ENCODE data around the gene POSTN.
"Not testable (repeated sequence)": the region's sequence is repeated elsewhere in the genome, so short reads cannot be mapped to it uniquely, and the experiment has no call there.

Gene POSTN

GRCh38 chr13:37596805-37597204, 1.8 kb downstream of the POSTN start:
- DNase-seq: no peak

GRCh38 chr13:37595162-37595561, 3.4 kb downstream of the POSTN start:
- no peak for DNase-seq

DNA sequence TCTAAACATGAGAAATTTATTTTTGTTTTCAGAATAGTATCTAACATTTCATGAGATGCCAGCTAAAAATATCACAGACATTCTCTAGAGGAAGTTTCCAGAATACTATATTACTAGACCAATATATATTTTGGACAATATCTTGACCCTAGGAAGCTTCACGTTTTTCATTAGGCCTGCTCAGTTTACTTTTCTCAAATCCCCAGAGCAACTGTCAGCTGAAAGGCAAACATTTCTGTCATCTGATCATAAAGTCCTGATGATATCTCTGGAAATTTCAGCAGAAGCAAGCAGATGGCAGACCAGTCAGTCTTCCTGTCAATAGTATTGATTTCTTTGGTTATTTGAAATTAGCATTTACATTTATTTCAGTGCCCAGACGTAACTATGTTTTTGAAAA, 4.0 kb downstream of the POSTN start:
- no peak for DNase-seq

- not testable (repeated sequence) for DNase-seq
Observed at GRCh38 chr13:37589381-37589780, 9.2 kb downstream of the POSTN start.

GRCh38 chr13:37587236-37587635, 11.3 kb downstream of the POSTN start:
- no peak for DNase-seq

- no peak for DNase-seq
Observed at GRCh38 chr13:37586164-37586563, 12.4 kb downstream of the POSTN start.

DNA sequence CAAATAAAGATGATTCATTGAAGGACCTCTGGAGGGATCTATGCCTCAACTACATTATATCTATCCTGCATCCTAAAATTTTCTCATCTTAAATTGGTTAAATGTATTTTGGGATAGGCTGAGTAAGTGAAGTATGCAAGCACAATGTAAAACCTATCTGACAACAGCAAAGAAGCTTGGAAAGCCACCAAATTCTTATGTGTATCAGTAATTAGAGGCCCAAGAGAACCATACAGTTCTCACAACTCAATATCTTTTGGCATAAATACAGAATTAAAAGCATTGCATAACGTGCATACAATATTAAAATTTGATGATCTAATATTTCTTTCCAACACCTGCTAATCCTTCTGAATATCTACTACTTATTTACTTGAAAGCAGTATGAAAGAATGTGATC, 13.0 kb downstream of the POSTN start:
- DNase-seq: no peak

GRCh38 chr13:37576601-37577000, 22.0 kb downstream of the POSTN start:
- DNase-seq: no peak

DNA sequence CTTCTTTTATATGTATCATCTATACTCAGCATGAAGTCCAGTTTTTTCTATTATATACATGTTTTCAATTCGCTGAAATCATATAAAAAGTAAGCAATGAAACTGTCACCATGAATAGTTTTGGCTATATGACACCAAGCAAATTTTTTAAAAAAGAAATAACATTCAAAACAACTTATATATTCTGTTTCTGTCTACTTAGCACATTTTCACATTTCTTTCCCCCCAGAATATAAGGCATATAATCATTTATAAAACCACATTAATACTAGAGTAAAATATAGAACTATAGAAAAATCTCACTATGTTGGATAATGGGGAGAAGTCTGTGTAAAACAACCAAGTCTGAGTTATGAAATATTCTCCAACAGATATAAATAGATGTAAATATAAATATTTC, 33.1 kb downstream of the POSTN start:
- no peak for DNase-seq

DNA sequence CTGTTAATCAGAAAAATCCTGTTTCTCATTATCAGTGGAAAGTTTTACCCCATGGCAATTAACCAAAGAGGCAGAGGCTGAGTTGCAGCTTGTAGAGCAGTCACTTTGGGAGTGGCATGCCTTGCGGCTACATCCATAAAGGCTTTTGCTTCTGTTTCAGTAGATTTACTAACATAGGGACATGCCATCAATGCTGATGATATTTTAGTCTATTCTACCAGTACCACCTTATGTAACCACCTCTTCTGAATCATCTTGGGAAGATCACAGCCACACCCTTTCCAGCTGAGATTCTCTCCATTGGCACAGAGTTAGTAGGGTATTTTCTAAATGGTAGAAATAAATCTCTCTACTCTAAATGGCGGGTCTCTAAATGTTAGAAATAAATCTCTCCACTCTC, 37.5 kb downstream of the POSTN start:
- DNase-seq: no peak

DNA sequence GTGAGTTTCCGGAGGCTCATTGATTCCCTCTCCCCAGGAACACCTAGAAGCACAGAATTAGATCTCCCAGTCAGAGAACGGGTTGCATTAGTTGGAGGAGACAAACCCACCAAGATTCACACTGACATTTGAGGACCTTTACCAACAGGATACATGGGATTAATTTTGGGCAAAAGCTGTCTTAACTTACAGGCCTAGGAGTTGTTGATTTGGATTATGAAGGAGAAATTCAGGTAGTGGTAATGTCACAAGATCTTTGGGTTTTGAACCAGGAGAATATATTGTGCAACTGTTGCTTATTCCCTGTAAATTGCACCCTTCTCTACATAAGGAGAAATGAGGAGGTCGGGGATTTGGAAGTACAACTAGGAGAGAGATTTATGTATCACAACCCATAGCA, 38.0 kb downstream of the POSTN start:
- no peak for DNase-seq

- DNase-seq: not testable (repeated sequence)
Observed at GRCh38 chr13:37558766-37559165, 39.8 kb downstream of the POSTN start.

DNA sequence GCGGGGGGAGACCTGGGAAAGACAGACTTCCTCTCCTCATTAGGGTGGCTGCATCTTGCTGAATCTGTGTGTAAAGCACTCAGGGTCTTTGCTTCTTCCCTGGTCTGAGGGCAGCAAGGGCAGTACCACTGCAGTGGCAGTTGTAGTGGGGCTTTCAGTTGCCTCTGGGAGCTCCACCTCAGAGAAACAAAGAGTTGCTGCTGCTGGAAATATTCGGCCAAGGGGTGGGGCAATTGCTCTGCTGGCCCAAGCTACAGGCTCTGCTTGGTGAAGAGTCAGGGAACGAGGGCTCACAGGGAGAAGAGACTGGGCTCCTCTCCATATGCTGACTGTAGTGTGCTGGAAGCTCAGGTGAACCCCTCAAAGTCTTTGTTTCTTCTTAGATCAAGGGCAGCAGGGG, 52.5 kb downstream of the POSTN start:
- DNase-seq: no peak

- no peak for DNase-seq
Observed at GRCh38 chr13:37544995-37545394, 53.6 kb downstream of the POSTN start.

- no peak for DNase-seq
Observed at GRCh38 chr13:37539976-37540605, 58.5 kb downstream of the POSTN start.

- no peak for DNase-seq
Observed at GRCh38 chr13:37539170-37539569, 59.4 kb downstream of the POSTN start.

DNA sequence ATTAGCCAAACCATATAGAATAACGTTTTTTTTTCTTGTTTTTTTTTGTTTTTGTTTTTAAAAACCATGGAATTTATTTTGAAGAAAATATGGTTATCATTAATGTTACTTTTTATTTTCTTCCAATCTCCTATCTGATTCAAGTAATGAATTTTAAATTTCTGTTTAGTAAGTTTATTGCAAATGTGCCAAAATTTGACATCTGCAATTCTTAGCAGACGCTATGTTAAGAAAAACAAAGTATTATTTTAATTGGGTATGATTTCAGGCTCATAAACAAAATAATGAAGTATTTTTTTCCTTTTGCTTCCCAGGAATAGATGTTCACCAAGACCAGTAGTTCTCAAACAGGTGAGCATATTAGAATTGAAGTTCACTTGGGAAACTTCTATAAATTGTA, 63.1 kb downstream of the POSTN start:
- DNase-seq: no peak

GRCh38 chr13:37534676-37535075, 63.9 kb downstream of the POSTN start:
- no peak for DNase-seq

GRCh38 chr13:37534181-37534580, 64.4 kb downstream of the POSTN start:
- DNase-seq: no peak

DNA sequence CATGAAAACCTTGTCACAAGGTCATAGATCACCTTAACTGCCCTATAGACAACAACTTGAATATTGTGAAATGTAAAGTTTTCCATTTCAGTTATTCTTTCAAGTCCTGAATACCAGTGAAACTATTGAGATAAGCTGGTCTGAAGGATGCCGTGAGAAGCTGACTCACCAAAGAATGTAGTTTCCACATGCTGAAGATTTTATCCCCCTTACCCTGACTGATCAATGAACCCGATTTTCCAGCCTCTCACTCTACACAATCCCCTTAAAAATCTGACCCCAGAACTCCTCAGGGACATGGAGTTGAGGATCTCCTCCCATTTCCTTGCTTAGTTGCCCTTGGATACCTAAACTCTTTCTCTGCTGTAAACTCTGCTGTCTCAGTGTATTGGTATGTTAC, 67.5 kb downstream of the POSTN start:
- no peak for DNase-seq

- DNase-seq: no peak
Observed at GRCh38 chr13:37529751-37530385, 68.7 kb downstream of the POSTN start.

GRCh38 chr13:37526710-37527473, 71.7 kb downstream of the POSTN start:
- no peak for DNase-seq

GRCh38 chr13:37515226-37515625, 83.3 kb downstream of the POSTN start:
- no peak for DNase-seq
